IMR-90 (cell line): Measurements from ENCODE around the gene TTLL11. TPM values are rescaled to one million over a fixed set of nuclear protein-coding genes. Genes with fewer than 3 reads are reported as not detected.

Source experiments
- ATAC-seq: fragments of 200-7000 bp; cut with Tn5 transposase; 2 replicates; pipeline ENCODE4 v1.9.1; 2020; ENCODE audit warnings: low read depth, mild to moderate bottlenecking, moderate library complexity
- BruUV-seq: library from RNA; stranded (reverse); fragments of 400-500 nt; replicated peaks from 2 replicates; lab custom pipeline; 2021; lab: Mats Ljungman, UMichigan
- CTCF ChIA-PET: fragments of 300-600 bp; formaldehyde crosslinking; extraction: SDS; loops from one replicate; lab custom pipeline; 2021; ENCODE audit warnings: antibody characterized with exemption; lab: Yijun Ruan, JAX
- POLR2A ChIA-PET: fragments of 300-600 bp; sonication (Branson Sonifier 250); formaldehyde crosslinking; loops from one replicate; lab custom pipeline; 2022; ENCODE audit warnings: antibody characterized with exemption; ENCODE audit not compliant: unreplicated experiment; lab: Charles Lee
- DNase-seq: peaks from one replicate; pipeline ENCODE4 v3.0.0; 2013
- H2AFZ ChIP-seq: replicated peaks from 2 replicates; pipeline ENCODE3; 2013; ENCODE audit warnings: low read length, mild to moderate bottlenecking; ENCODE audit not compliant: poor library complexity
- H2AK5ac ChIP-seq: 2 replicates; pipeline ENCODE4 v1.6.1; 2013; ENCODE audit warnings: low read depth, low read length, inconsistent platforms
- H2AK9ac ChIP-seq: replicated peaks from 2 replicates; pipeline ENCODE3; 2013; ENCODE audit warnings: mild to moderate bottlenecking, low read depth, low read length, moderate library complexity; ENCODE audit not compliant: poor library complexity
- H2BK120ac ChIP-seq: 2 replicates; pipeline ENCODE4 v1.6.1; 2013; ENCODE audit warnings: low read depth, low read length, inconsistent platforms
- H2BK15ac ChIP-seq: 3 replicates; pipeline ENCODE4 v1.6.1; 2013; ENCODE audit warnings: low read depth, low read length, inconsistent platforms
- H2BK20ac ChIP-seq: 2 replicates; pipeline ENCODE4 v1.6.1; 2013; ENCODE audit warnings: low read depth, mild to moderate bottlenecking, inconsistent platforms, low read length, moderate library complexity
- H2BK5ac ChIP-seq: 2 replicates; pipeline ENCODE4 v1.6.1; 2013; ENCODE audit warnings: mild to moderate bottlenecking, low read depth, low read length, inconsistent platforms; ENCODE audit not compliant: poor library complexity, severe bottlenecking
- H3K14ac ChIP-seq: replicated peaks from 2 replicates; pipeline ENCODE4 v1.6.1; 2013; ENCODE audit warnings: low read depth, low read length, inconsistent platforms
- H3K18ac ChIP-seq: 2 replicates; pipeline ENCODE4 v1.6.1; 2013; ENCODE audit warnings: low read depth, low read length, control low read depth
- H3K23ac ChIP-seq: 2 replicates; pipeline ENCODE4 v1.6.1; 2013; ENCODE audit warnings: low read depth, low read length, inconsistent platforms
- H3K27ac ChIP-seq: 2 replicates; pipeline ENCODE4 v1.5.1; 2013; ENCODE audit warnings: mild to moderate bottlenecking, control low read depth, low read length; ENCODE audit not compliant: insufficient read depth
- H3K27me3 ChIP-seq: 2 replicates; pipeline ENCODE4 v1.6.1; 2013; ENCODE audit warnings: low read length; ENCODE audit not compliant: control insufficient read depth, insufficient read depth
- H3K36me3 ChIP-seq: 2 replicates; pipeline ENCODE4 v1.6.1; 2013; ENCODE audit warnings: low read length, mixed read lengths; ENCODE audit not compliant: control insufficient read depth, insufficient read depth
- H3K4ac ChIP-seq: 2 replicates; pipeline ENCODE4 v1.6.1; 2013; ENCODE audit warnings: low read depth, low read length, inconsistent platforms
- H3K4me1 ChIP-seq: 2 replicates; pipeline ENCODE4 v1.6.1; 2013; ENCODE audit warnings: low read length, mixed read lengths; ENCODE audit not compliant: control insufficient read depth, insufficient read depth
- H3K4me2 ChIP-seq: 2 replicates; pipeline ENCODE4 v1.6.1; 2013; ENCODE audit warnings: low read depth, mild to moderate bottlenecking, control low read depth, low read length, moderate library complexity
- H3K4me3 ChIP-seq: 2 replicates; pipeline ENCODE4 v1.5.1; 2013; ENCODE audit warnings: low read depth, mild to moderate bottlenecking, control low read depth, low read length, moderate library complexity; ENCODE audit not compliant: insufficient read depth
- H3K56ac ChIP-seq: 2 replicates; pipeline ENCODE4 v1.6.1; 2013; ENCODE audit warnings: low read length, inconsistent platforms; ENCODE audit not compliant: insufficient read depth; ENCODE audit errors: extremely low read depth
- H3K79me1 ChIP-seq, 2 experiments: 2 replicates each; pipeline ENCODE4 v1.6.1; 2013; ENCODE audit warnings: low read length in 2 of 2, inconsistent platforms in 1 of 2, low read depth in 1 of 2
- H3K9ac ChIP-seq: 2 replicates; pipeline ENCODE4 v1.6.1; 2013; ENCODE audit warnings: low read depth, low read length, control low read depth
- H3K9me1 ChIP-seq: 2 replicates; pipeline ENCODE4 v1.6.1; 2013; ENCODE audit warnings: low read length, inconsistent platforms; ENCODE audit not compliant: insufficient read depth
- H3K9me3 ChIP-seq: 2 replicates; pipeline ENCODE4 v1.6.1; 2013; ENCODE audit warnings: low read length; ENCODE audit not compliant: control insufficient read depth, insufficient read depth
- H4K20me1 ChIP-seq: 2 replicates; pipeline ENCODE4 v1.6.1; 2013; ENCODE audit warnings: low read length, inconsistent platforms; ENCODE audit not compliant: insufficient read depth
- H4K5ac ChIP-seq: 2 replicates; pipeline ENCODE4 v1.6.1; 2013; ENCODE audit warnings: mild to moderate bottlenecking, low read depth, low read length, control low read depth
- H4K8ac ChIP-seq, 2 experiments: 2 replicates each; pipeline ENCODE4 v1.6.1; 2013; ENCODE audit warnings: low read depth in 2 of 2, low read length in 2 of 2, control low read depth in 1 of 2, inconsistent platforms in 1 of 2
- H4K91ac ChIP-seq: 2 replicates; pipeline ENCODE4 v1.6.1; 2013; ENCODE audit warnings: low read depth, low read length, inconsistent platforms; ENCODE audit not compliant: insufficient read depth
- BHLHE40 ChIP-seq: fragments of 150-350 bp; IDR thresholded peaks from 2 replicates; pipeline ENCODE4 v1.6.1; 2016; ENCODE audit warnings: mild to moderate bottlenecking, low read depth, low read length
- CTCF ChIP-seq: conservative IDR thresholded peaks from 2 replicates; pipeline ENCODE4 v1.5.1; 2012; ENCODE audit warnings: mild to moderate bottlenecking, low read depth, low read length, improper control_type of control experiment
- FOS ChIP-seq: fragments of 150-350 bp; IDR thresholded peaks from 2 replicates; pipeline ENCODE4 v1.6.1; 2016; ENCODE audit warnings: low read depth, low read length
- MAFK ChIP-seq: IDR thresholded peaks from 2 replicates; pipeline ENCODE4 v1.6.1; 2012; ENCODE audit warnings: low read depth, low read length, improper control_type of control experiment
- MAZ ChIP-seq: IDR thresholded peaks from 2 replicates; pipeline ENCODE4 v1.6.1; 2012; ENCODE audit warnings: low read depth, mild to moderate bottlenecking, low read length, improper control_type of control experiment, moderate library complexity, borderline replicate concordance
- NFE2L2 ChIP-seq: fragments of 150-350 bp; IDR thresholded peaks from 2 replicates; pipeline ENCODE4 v1.6.1; 2016; ENCODE audit warnings: low read depth, mild to moderate bottlenecking, low read length
- POLR2A ChIP-seq: IDR thresholded peaks from 2 replicates; pipeline ENCODE4 v1.6.1; 2012; ENCODE audit warnings: mild to moderate bottlenecking, low read depth, low read length
- RCOR1 ChIP-seq: IDR thresholded peaks from 2 replicates; pipeline ENCODE4 v1.6.1; 2012; ENCODE audit warnings: mild to moderate bottlenecking, low read length, improper control_type of control experiment; ENCODE audit not compliant: insufficient replicate concordance
- RFX5 ChIP-seq: IDR thresholded peaks from 2 replicates; pipeline ENCODE4 v1.8.0; 2012; ENCODE audit warnings: low read depth, mild to moderate bottlenecking, low read length, moderate library complexity
- SMC3 ChIP-seq: fragments of 150-350 bp; IDR thresholded peaks from 2 replicates; pipeline ENCODE4 v1.6.1; 2016; ENCODE audit warnings: low read depth, mild to moderate bottlenecking, antibody characterized with exemption, low read length, moderate library complexity
- USF2 ChIP-seq: fragments of 150-350 bp; IDR thresholded peaks from 2 replicates; pipeline ENCODE4 v1.6.1; 2017; ENCODE audit warnings: mild to moderate bottlenecking, antibody characterized with exemption, low read length, low read depth
- WGBS, 2 experiments: methylation state at CpG; one replicate each; pipeline versions ENCODE4 v1.1.5 to v1.1.7; 2013; ENCODE audit warnings: missing lambda C conversion rate in 2 of 2; ENCODE audit not compliant: insufficient read length in 1 of 2; ENCODE audit errors: extremely low coverage in 2 of 2; 5-methylcytosine and 5-hydroxymethylcytosine counted together
- dilution Hi-C: fragments of 300-500 bp; cut with HindIII; formaldehyde crosslinking; loops from one replicate; pipeline ENCODE4 v1.14.3; 2018; ENCODE audit warnings: low sequenced_read_pairs; ENCODE audit not compliant: unreplicated experiment
- in situ Hi-C: fragments of 300-500 bp; cut with MboI; formaldehyde crosslinking; loops from 3 replicates; pipeline ENCODE4 v1.14.3; 2019; ENCODE audit warnings: low sequenced_read_pairs, inconsistent platforms, mixed read lengths
- intact Hi-C: fragments of 100-400 bp; cut with micrococcal nuclease; formaldehyde crosslinking; loops from 2 replicates; pipeline ENCODE4 v1.10.0; 2022
- polyA plus RNA-seq, 3 experiments: library from polyadenylated mRNA; depleted of rRNA; stranded (reverse); fragments of >200 nt; gene quantifications; 2 replicates each; pipeline ENCODE4 v1.2.3, GENCODE V29; 2012; ENCODE audit warnings: low replicate concordance in 1 of 3
- total RNA-seq: library from RNA; depleted of rRNA; stranded (reverse); fragments of >200 nt; gene quantifications from 2 replicates; pipeline ENCODE4 v1.2.3, GENCODE V29; 2012
- TF ChIP-seq, protein P1 (sequence below): fragments of 150-350 bp; IDR thresholded peaks from 2 replicates; pipeline ENCODE4 v1.6.1; 2016; ENCODE audit warnings: low read depth, mild to moderate bottlenecking, low read length, moderate library complexity, borderline replicate concordance

The TTLL11 gene
- total and polyA plus RNA-seq, 2 of the 4 experiments (the other 2 are of a cell fraction), result 2.0 to 4.6 TPM

GRCh38 chr9:121979736-121980135, 113.4 kb downstream of the TTLL11 start:
- in situ Hi-C loops (no loop called here), intact Hi-C loops (no loop called here), dilution Hi-C loops (no loop called here)
- no peak for ATAC-seq
- Histone ChIP-seq H4K8ac (no peak overlapping the region), H3K27ac (no peak overlapping the region), H3K4me3 (no peak overlapping the region), H3K79me1 (0 out of 4 replicates have a peak, but pooled peaks cover 0 to 2% of the 10 kb centered on the region in 2 experiments), H3K56ac (no peak overlapping the region), H3K23ac (no peak overlapping the region), H2BK15ac (no peak overlapping the region), H3K27me3 (no peaks in the 10 kb centered on the region), H2AK9ac (no peak overlapping the region), H3K36me3 (no peaks in the 10 kb centered on the region), H2BK120ac (no peak overlapping the region), H3K18ac (no peak overlapping the region), H3K4me2 (no peak overlapping the region), H4K5ac (no peak overlapping the region), H3K4ac (no peak overlapping the region), H2BK20ac (no peak overlapping the region), H2BK5ac (no peak overlapping the region), H3K9ac (no peak overlapping the region), H4K20me1 (peaks cover 5% of the 10 kb centered on the region), H4K91ac (no peak overlapping the region), H3K14ac (no peak overlapping the region), H3K4me1 (peaks cover 6% of the 10 kb centered on the region), H3K9me1 (peaks cover 13% of the 10 kb centered on the region), H3K9me3 (no peaks in the 10 kb centered on the region), H2AK5ac (no peak overlapping the region), H2AFZ (no peak overlapping the region)
- CTCF ChIA-PET, result no interaction called here
- no peak for TF ChIP-seq BHLHE40
- TF ChIP-seq CTCF, result no peak
- TF ChIP-seq MAFK, result no peak
- TF ChIP-seq RCOR1, result no peak
- no peak for TF ChIP-seq FOS
- no peak for TF ChIP-seq RFX5
- no peak for TF ChIP-seq NFE2L2
- no peak for TF ChIP-seq POLR2A
- no peak for TF ChIP-seq USF2
- TF ChIP-seq MAZ, result no peak
- no peak for TF ChIP-seq SMC3
- TF ChIP-seq, protein P1, sequence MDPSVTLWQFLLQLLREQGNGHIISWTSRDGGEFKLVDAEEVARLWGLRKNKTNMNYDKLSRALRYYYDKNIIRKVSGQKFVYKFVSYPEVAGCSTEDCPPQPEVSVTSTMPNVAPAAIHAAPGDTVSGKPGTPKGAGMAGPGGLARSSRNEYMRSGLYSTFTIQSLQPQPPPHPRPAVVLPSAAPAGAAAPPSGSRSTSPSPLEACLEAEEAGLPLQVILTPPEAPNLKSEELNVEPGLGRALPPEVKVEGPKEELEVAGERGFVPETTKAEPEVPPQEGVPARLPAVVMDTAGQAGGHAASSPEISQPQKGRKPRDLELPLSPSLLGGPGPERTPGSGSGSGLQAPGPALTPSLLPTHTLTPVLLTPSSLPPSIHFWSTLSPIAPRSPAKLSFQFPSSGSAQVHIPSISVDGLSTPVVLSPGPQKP, result no peak
- BruUV-seq, result no TSS peak
- no peak for DNase-seq
- POLR2A ChIA-PET, result no interaction called here
- WGBS, 2 experiments, result 80% methylated on average over 1 of the region's 1 CpG; no CpG with 5 or more reads in 1 of the 2 experiments
